ENCODE results near the gene JAKMIP1.

DNA sequence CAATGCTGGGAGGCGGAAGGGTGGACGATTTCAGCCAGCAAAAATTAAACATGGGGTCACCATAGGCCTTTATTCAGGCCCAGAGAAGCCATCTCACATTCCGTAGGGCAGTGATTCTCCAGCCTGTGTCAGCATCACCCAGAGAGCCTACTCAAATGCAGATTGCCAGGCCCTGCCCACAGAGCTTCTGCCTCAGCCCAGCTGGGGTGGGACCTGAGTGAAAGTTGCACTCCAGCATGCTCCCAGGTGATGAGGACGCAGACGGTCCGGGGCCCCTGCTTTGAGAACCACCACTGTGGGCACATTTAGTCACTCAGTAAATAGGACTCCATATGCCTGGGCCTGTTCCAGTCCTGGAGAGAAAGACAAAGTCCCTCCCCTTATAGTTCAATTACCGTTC, 169.7 kb downstream of the JAKMIP1 start:
- TF ChIP-seq POLR2AphosphoS5 (IDR thresholded peaks at IDR 0.05; ENCODE audit: low read depth, low read length) (no peak), SIN3A (IDR thresholded peaks at IDR 0.05; ENCODE audit: borderline replicate concordance, insufficient read depth, low read depth, low read length) (no peak), TCF7L2 (IDR thresholded peaks at IDR 0.05; ENCODE audit: low read depth, low read length) (no peak)
- TF ChIP-seq, protein P1, sequence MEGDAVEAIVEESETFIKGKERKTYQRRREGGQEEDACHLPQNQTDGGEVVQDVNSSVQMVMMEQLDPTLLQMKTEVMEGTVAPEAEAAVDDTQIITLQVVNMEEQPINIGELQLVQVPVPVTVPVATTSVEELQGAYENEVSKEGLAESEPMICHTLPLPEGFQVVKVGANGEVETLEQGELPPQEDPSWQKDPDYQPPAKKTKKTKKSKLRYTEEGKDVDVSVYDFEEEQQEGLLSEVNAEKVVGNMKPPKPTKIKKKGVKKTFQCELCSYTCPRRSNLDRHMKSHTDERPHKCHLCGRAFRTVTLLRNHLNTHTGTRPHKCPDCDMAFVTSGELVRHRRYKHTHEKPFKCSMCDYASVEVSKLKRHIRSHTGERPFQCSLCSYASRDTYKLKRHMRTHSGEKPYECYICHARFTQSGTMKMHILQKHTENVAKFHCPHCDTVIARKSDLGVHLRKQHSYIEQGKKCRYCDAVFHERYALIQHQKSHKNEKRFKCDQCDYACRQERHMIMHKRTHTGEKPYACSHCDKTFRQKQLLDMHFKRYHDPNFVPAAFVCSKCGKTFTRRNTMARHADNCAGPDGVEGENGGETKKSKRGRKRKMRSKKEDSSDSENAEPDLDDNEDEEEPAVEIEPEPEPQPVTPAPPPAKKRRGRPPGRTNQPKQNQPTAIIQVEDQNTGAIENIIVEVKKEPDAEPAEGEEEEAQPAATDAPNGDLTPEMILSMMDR (IDR thresholded peaks at IDR 0.05) = no peak
- TF ChIP-seq, protein P2, sequence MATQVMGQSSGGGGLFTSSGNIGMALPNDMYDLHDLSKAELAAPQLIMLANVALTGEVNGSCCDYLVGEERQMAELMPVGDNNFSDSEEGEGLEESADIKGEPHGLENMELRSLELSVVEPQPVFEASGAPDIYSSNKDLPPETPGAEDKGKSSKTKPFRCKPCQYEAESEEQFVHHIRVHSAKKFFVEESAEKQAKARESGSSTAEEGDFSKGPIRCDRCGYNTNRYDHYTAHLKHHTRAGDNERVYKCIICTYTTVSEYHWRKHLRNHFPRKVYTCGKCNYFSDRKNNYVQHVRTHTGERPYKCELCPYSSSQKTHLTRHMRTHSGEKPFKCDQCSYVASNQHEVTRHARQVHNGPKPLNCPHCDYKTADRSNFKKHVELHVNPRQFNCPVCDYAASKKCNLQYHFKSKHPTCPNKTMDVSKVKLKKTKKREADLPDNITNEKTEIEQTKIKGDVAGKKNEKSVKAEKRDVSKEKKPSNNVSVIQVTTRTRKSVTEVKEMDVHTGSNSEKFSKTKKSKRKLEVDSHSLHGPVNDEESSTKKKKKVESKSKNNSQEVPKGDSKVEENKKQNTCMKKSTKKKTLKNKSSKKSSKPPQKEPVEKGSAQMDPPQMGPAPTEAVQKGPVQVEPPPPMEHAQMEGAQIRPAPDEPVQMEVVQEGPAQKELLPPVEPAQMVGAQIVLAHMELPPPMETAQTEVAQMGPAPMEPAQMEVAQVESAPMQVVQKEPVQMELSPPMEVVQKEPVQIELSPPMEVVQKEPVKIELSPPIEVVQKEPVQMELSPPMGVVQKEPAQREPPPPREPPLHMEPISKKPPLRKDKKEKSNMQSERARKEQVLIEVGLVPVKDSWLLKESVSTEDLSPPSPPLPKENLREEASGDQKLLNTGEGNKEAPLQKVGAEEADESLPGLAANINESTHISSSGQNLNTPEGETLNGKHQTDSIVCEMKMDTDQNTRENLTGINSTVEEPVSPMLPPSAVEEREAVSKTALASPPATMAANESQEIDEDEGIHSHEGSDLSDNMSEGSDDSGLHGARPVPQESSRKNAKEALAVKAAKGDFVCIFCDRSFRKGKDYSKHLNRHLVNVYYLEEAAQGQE (IDR thresholded peaks at IDR 0.05; ENCODE audit: insufficient read depth in 1 of 2, low read depth in 2 of 2, low read length in 1 of 2) = no peak
